PC-9 (cell line): Measurements from ENCODE around the gene TRAF1. TPM values are rescaled to one million over a fixed set of nuclear protein-coding genes. Genes with fewer than 3 reads are reported as not detected.
A peak's percentile ranks its signal among the peaks of the same experiment; 100 is the strongest.

Source experiments
- BruUV-seq: library from RNA; stranded (reverse); fragments of 400-500 nt; replicated peaks from 2 replicates; lab custom pipeline; 2021; lab: Mats Ljungman, UMichigan
- CTCF ChIA-PET: fragments of 300-600 bp; sonication (Branson Sonifier 250); formaldehyde crosslinking; loops from one replicate; lab custom pipeline; 2022; ENCODE audit warnings: antibody characterized with exemption; lab: Charles Lee
- POLR2A ChIA-PET: fragments of 300-600 bp; sonication (Branson Sonifier 250); formaldehyde crosslinking; loops from one replicate; lab custom pipeline; 2022; ENCODE audit warnings: antibody characterized with exemption; ENCODE audit not compliant: unreplicated experiment; lab: Charles Lee
- DNase-seq, 2 experiments: peaks; one replicate each; pipeline versions ENCODE4 v3.0.0 to v3.0.0-alpha.2; 2015 to 2022; ENCODE audit warnings: mixed read lengths in 1 of 2
- H2AFZ ChIP-seq: fragments of 200-600 bp; sonication (generic); 2 replicates; pipeline ENCODE4 v1.8.1; 2017; ENCODE audit warnings: antibody characterized with exemption
- H3F3A ChIP-seq: fragments of 200-600 bp; sonication (generic); 2 replicates; pipeline ENCODE4 v1.8.1; 2017; ENCODE audit warnings: antibody characterized with exemption, mild to moderate bottlenecking, low read depth; ENCODE audit not compliant: insufficient read depth
- H3K27ac ChIP-seq: fragments of 200-600 bp; sonication (generic); 2 replicates; pipeline ENCODE4 v1.6.1; 2016; ENCODE audit warnings: mixed run types
- H3K27me3 ChIP-seq: fragments of 200-600 bp; sonication (generic); 2 replicates; pipeline ENCODE4 v1.6.1; 2016; ENCODE audit warnings: low read depth, mixed run types; ENCODE audit not compliant: insufficient read depth
- H3K36me3 ChIP-seq: fragments of 200-600 bp; sonication (generic); 2 replicates; pipeline ENCODE4 v1.6.1; 2016; ENCODE audit warnings: low read depth, mixed run types
- H3K4me1 ChIP-seq: fragments of 200-600 bp; sonication (generic); replicated peaks from 2 replicates; pipeline ENCODE4 v1.6.1; 2016; ENCODE audit warnings: mixed run types; ENCODE audit not compliant: insufficient read depth
- H3K4me2 ChIP-seq: fragments of 200-600 bp; sonication (generic); 2 replicates; pipeline ENCODE4 v1.6.1; 2017; ENCODE audit warnings: mixed run types
- H3K4me3 ChIP-seq: fragments of 200-600 bp; sonication (generic); 2 replicates; pipeline ENCODE4 v1.6.1; 2016; ENCODE audit warnings: mixed run types
- H3K79me2 ChIP-seq: fragments of 200-600 bp; sonication (generic); 2 replicates; pipeline ENCODE4 v1.6.1; 2017; ENCODE audit warnings: low read depth, mixed run types
- H3K9me2 ChIP-seq: fragments of 200-600 bp; sonication (generic); 2 replicates; pipeline ENCODE4 v1.8.1; 2017; ENCODE audit warnings: mild to moderate bottlenecking; ENCODE audit not compliant: insufficient read depth
- H3K9me3 ChIP-seq: fragments of 200-600 bp; sonication (generic); 2 replicates; pipeline ENCODE4 v1.8.1; 2016; ENCODE audit warnings: low read depth; ENCODE audit not compliant: insufficient read depth
- H4K20me1 ChIP-seq: fragments of 200-600 bp; sonication (generic); 2 replicates; pipeline ENCODE4 v1.8.1; 2017; ENCODE audit not compliant: insufficient read depth
- EZH2 ChIP-seq: fragments of 200-600 bp; sonication (generic); IDR thresholded peaks from 2 replicates; pipeline ENCODE4 v1.8.0; 2017; ENCODE audit warnings: antibody characterized with exemption, low read depth
- intact Hi-C: fragments of 100-400 bp; cut with micrococcal nuclease; formaldehyde crosslinking; loops from one replicate; pipeline ENCODE4 v1.10.0; 2022; ENCODE audit not compliant: unreplicated experiment
- total RNA-seq: library from RNA; stranded (reverse); gene quantifications from 2 replicates; pipeline ENCODE4 v1.2.3, GENCODE V29; 2021
- TF ChIP-seq, protein P1 (sequence below): fragments of 200-600 bp; sonication (generic); conservative IDR thresholded peaks from 2 replicates; pipeline ENCODE4 v1.6.1; 2017; ENCODE audit warnings: mixed run types, antibody characterized with exemption, mild to moderate bottlenecking, moderate library complexity

The TRAF1 gene
- total RNA-seq, 1 experiment from 2014 or later: 2.7 TPM

- no peaks in the 10 kb centered on the region for H3K27me3 ChIP-seq
- H3K9me2 ChIP-seq: no peaks in the 10 kb centered on the region
- no peak overlapping the region for H3K4me3 ChIP-seq
- no peaks in the 10 kb centered on the region for H3K79me2 ChIP-seq
- no peaks in the 10 kb centered on the region for H3K36me3 ChIP-seq
- intact Hi-C loops: no loop called here
- CTCF ChIA-PET: no interaction called here
- H3K27ac ChIP-seq: no peak overlapping the region
- no peaks in the 10 kb centered on the region for H3K9me3 ChIP-seq
- TF ChIP-seq, protein P1, sequence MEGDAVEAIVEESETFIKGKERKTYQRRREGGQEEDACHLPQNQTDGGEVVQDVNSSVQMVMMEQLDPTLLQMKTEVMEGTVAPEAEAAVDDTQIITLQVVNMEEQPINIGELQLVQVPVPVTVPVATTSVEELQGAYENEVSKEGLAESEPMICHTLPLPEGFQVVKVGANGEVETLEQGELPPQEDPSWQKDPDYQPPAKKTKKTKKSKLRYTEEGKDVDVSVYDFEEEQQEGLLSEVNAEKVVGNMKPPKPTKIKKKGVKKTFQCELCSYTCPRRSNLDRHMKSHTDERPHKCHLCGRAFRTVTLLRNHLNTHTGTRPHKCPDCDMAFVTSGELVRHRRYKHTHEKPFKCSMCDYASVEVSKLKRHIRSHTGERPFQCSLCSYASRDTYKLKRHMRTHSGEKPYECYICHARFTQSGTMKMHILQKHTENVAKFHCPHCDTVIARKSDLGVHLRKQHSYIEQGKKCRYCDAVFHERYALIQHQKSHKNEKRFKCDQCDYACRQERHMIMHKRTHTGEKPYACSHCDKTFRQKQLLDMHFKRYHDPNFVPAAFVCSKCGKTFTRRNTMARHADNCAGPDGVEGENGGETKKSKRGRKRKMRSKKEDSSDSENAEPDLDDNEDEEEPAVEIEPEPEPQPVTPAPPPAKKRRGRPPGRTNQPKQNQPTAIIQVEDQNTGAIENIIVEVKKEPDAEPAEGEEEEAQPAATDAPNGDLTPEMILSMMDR: no peak
- no peak for TF ChIP-seq EZH2
- no TSS peak for BruUV-seq
- H4K20me1 ChIP-seq: no peaks in the 10 kb centered on the region
- peaks cover 16% of the 10 kb centered on the region for H3K4me1 ChIP-seq
- H3K4me2 ChIP-seq: no peak overlapping the region
- DNase-seq: peak in 1 of 2 experiments; percentile 56
- POLR2A ChIA-PET: no interaction called here
- no peaks in the 10 kb centered on the region; the same call in 1 of the 2 replicates for H3F3A ChIP-seq
- no peak overlapping the region for H2AFZ ChIP-seq
These were observed 15.8 kb upstream of the TRAF1 start for GRCh38 chr9:120942186-120943001.

DNA sequence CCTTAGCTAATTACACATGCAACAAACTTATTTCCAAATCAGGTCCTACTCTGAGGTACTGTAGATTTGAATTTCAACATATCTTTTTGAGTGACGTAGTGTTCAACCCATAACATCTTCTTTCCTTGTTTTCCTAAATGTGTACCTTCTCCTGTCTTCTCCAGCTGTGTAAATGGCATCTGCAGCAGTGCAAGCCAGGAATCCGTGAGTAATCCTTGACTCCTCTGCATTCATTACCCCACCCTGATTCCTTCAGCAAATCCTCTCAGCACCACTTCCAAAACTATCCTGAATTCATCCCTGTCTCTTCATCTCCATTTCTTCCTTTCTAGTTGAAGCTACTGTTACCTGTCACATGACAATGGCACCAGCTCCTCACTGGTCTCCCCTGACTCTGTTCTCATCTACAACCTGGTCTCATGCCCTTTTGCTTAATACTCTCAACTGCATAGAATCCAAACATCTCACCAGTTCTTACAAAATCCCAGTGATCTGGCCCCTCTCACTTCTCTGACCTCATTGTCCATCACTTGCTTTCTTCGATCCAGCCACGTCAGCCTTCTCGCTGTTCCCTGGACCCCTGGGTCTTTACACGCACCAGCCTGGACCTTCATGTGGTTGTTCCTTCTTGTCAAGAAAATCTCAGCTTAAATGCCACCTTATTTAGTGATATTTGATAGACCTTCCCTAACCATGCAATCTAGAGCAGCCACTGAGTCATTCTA lies 14.6 kb upstream of the TRAF1 start:
- Histone ChIP-seq H3K9me2 (no peaks in the 10 kb centered on the region), H4K20me1 (no peaks in the 10 kb centered on the region), H3K36me3 (no peaks in the 10 kb centered on the region), H3K9me3 (no peaks in the 10 kb centered on the region), H3K27me3 (no peaks in the 10 kb centered on the region), H3F3A (no peaks in the 10 kb centered on the region; the same call in 1 of the 2 replicates), H3K4me1 (peaks cover 18% of the 10 kb centered on the region), H3K27ac (no peak overlapping the region), H3K79me2 (no peaks in the 10 kb centered on the region), H2AFZ (no peak overlapping the region), H3K4me3 (no peak overlapping the region), H3K4me2 (no peak overlapping the region)
- DNase-seq: no peak
- ChIA-PET CTCF (no interaction called here), POLR2A (no interaction called here)
- TF ChIP-seq, protein P1: no peak
- TF ChIP-seq EZH2: no peak
- intact Hi-C loops: no loop called here
- BruUV-seq: no TSS peak

DNA sequence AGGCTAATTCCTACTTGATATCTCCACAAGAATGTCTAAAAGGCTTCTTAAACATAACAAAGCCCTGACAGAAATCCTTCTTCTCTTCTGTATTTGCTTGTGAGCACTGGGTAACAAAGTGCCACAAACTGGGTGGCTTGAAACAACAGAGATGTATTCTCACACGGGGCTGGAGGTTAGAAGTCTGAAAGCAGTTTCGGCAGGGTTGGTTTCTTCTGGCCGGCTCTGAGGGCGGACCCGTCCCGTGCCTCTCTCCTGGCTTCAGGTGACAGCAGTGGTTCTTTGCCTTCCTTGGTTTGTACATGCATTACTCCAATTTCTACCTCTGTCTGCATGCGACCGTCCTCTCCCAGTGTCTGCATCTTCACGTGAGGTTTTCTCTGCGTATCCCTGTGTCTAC lies 14.0 kb upstream of the TRAF1 start:
- Histone ChIP-seq H3F3A (no peaks in the 10 kb centered on the region; the same call in 1 of the 2 replicates), H4K20me1 (no peaks in the 10 kb centered on the region), H3K36me3 (no peaks in the 10 kb centered on the region), H3K9me2 (no peaks in the 10 kb centered on the region), H3K4me3 (no peak overlapping the region), H3K27ac (no peak overlapping the region), H3K4me2 (no peak overlapping the region), H3K9me3 (no peaks in the 10 kb centered on the region), H3K79me2 (no peaks in the 10 kb centered on the region), H2AFZ (no peak overlapping the region), H3K27me3 (no peaks in the 10 kb centered on the region), H3K4me1 (peaks cover 24% of the 10 kb centered on the region)
- intact Hi-C loops: no loop called here
- no peak for DNase-seq
- ChIA-PET POLR2A (no interaction called here), CTCF (no interaction called here)
- BruUV-seq: no TSS peak
- no peak for TF ChIP-seq EZH2
- TF ChIP-seq, protein P1: no peak
